ENCODE data around the gene CDH13. TPM values are rescaled to one million over a fixed set of nuclear protein-coding genes. Genes with fewer than 3 reads are reported as not detected.

CDH13 gene
- total RNA-seq, 4 donors from 2014 or later: 3.1 to 13.5 (median 8.9) TPM

- intact Hi-C loops (cut with DNase I): no loop called here
- WGBS: 72% methylated on average over 8 of the region's 8 CpGs
Observed at GRCh38 chr16:82660075-82660645, 33.4 kb downstream of the CDH13 start.

DNA sequence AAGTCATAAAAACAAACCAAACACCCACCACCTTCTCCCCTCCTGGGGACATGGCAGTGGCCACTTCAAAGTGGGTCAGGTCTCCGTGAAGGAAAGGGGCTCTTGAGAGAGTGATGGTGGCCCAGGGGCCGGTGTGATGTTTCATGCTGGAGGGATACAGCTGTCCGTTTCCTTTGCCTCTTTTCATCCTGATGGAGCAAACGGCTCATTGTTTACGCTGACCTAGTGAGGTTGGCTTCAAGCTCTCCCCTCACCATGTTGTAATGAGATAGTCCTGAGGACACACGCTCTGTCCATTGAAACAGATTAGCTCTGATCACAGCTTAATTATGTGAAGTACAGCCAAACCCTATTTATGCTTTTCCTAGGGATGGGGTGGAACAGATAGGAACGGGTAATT is 34.2 kb downstream of the CDH13 start:
- no peak for TF ChIP-seq CTCF (IDR thresholded peaks at IDR 0.05)
- Histone ChIP-seq H3K36me3 (no peaks in the 10 kb centered on the region), H3K27ac (replicated peaks in 1 of 4) (no peak overlapping the region), H3K27me3 (no peaks in the 10 kb centered on the region), H3K9me3 (no peaks in the 10 kb centered on the region), H3K4me3 (no peak overlapping the region), H3K4me1 (no peaks in the 10 kb centered on the region)
- WGBS: 80% methylated on average over 7 of the region's 7 CpGs
- intact Hi-C loops (cut with DNase I): no loop called here
- no peak for DNase-seq (ENCODE audit: extremely low spot score)

More at GRCh38 chr16:82660075-82660645, 33.4 kb downstream of the CDH13 start:
- Histone ChIP-seq H3K4me1 (peaks cover 0 to 7% (median 0%) of the 10 kb centered on the region in 4 donors), H3K27me3 (no peaks in the 10 kb centered on the region), H3K36me3 (no peaks in the 10 kb centered on the region), H3K27ac (replicated peaks in 1 of 4) (no peak overlapping the region), H3K9me3 (no peaks in the 10 kb centered on the region), H3K4me3 (no peak overlapping the region)
- no peak for DNase-seq (ENCODE audit: extremely low spot score)
- no peak for TF ChIP-seq POLR2A (IDR thresholded peaks at IDR 0.05; ENCODE audit: low read depth)

- Histone ChIP-seq H3K4me1 (no peaks in the 10 kb centered on the region), H3K27ac (replicated peaks in 1 of 4) (no peak overlapping the region), H3K36me3 (no peaks in the 10 kb centered on the region), H3K4me3 (no peak overlapping the region), H3K9me3 (no peaks in the 10 kb centered on the region), H3K27me3 (peaks cover 0 to 16% (median 0%) of the 10 kb centered on the region in 4 donors)
- DNase-seq (ENCODE audit: extremely low spot score): no peak
- TF ChIP-seq POLR2AphosphoS5 (IDR thresholded peaks at IDR 0.05): no peak
- no peak for TF ChIP-seq EP300 (IDR thresholded peaks at IDR 0.05)
- TF ChIP-seq POLR2A (IDR thresholded peaks at IDR 0.05; ENCODE audit: low read depth): no peak
- TF ChIP-seq CTCF (IDR thresholded peaks at IDR 0.05): no peak
- intact Hi-C loops (cut with DNase I): no loop called here
- WGBS: 93% methylated on average over 2 of the region's 2 CpGs
Observed at GRCh38 chr16:82664181-82664580, 37.4 kb downstream of the CDH13 start.

DNA sequence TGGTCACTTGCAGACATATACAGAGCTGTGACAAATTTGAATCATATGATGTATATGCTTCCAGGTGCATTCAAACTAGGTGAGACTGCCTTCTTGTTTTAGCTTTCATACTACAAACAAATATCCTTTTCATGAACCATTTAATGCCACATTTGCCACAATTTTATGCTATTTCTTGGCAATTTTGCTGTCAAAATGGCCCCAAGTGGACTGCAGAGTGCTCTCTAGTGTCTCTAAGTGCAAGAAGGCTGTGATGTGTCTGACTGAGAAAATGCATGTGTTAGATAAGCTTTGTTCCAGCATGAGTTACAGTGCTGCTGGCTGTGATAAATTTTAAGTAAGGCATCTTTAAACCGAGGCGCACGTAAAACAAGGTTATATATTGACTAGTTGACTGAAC is 38.3 kb downstream of the CDH13 start:
- no peak overlapping the region for H3K27ac ChIP-seq (replicated peaks in 1 of 4)
- H3K4me1 ChIP-seq: no peaks in the 10 kb centered on the region
- H3K36me3 ChIP-seq: no peaks in the 10 kb centered on the region
- no peak for DNase-seq (ENCODE audit: extremely low spot score)
- no peaks in the 10 kb centered on the region for H3K9me3 ChIP-seq
- TF ChIP-seq POLR2A (IDR thresholded peaks at IDR 0.05; ENCODE audit: low read depth) (no peak), POLR2AphosphoS5 (IDR thresholded peaks at IDR 0.05) (no peak), EP300 (IDR thresholded peaks at IDR 0.05) (no peak), CTCF (IDR thresholded peaks at IDR 0.05) (no peak)
- H3K4me3 ChIP-seq: no peak overlapping the region
- WGBS: 88% methylated on average over 3 of the region's 3 CpGs
- peaks cover 0 to 16% (median 0%) of the 10 kb centered on the region in 4 donors for H3K27me3 ChIP-seq
- intact Hi-C loops (cut with DNase I): no loop called here

- H3K4me3 ChIP-seq: no peak overlapping the region
- intact Hi-C loops (cut with DNase I): no loop called here
- H3K4me1 ChIP-seq: no peaks in the 10 kb centered on the region
- no peaks in the 10 kb centered on the region for H3K9me3 ChIP-seq
- WGBS: 80% methylated on average over 7 of the region's 12 CpGs
- TF ChIP-seq CTCF (IDR thresholded peaks at IDR 0.05) (no peak), POLR2A (IDR thresholded peaks at IDR 0.05; ENCODE audit: low read depth) (no peak), EP300 (IDR thresholded peaks at IDR 0.05) (no peak), POLR2AphosphoS5 (IDR thresholded peaks at IDR 0.05) (no peak)
- H3K27ac ChIP-seq (replicated peaks in 1 of 4): no peak overlapping the region
- peaks cover 0 to 16% (median 0%) of the 10 kb centered on the region in 4 donors for H3K27me3 ChIP-seq
- DNase-seq (ENCODE audit: extremely low spot score): no peak
- no peaks in the 10 kb centered on the region for H3K36me3 ChIP-seq
Observed at GRCh38 chr16:82667437-82667836, 40.7 kb downstream of the CDH13 start.

Data from esophagus muscularis mucosa (tissue), 4 donors.